ENCODE results near the gene CDC27.

CDC27 gene

GRCh38 chr17:47096343-47096742 is 92.8 kb downstream of the CDC27 start:
- Histone ChIP-seq H4K20me1 (ENCODE audit: insufficient read depth, low read length, poor library complexity, severe bottlenecking) (no peaks in the 10 kb centered on the region), H3K36me3 (ENCODE audit: insufficient read depth, low read length) (no peaks in the 10 kb centered on the region), H3F3A (ENCODE audit: low read depth) (no peaks in the 10 kb centered on the region), H3K9ac (ENCODE audit: low read depth, low read length, poor library complexity, severe bottlenecking) (no peak overlapping the region), H3K4me1 (ENCODE audit: insufficient read depth, low read length, poor library complexity, severe bottlenecking) (peaks cover 13% of the 10 kb centered on the region), H2AFZ (ENCODE audit: low read length) (no peak overlapping the region), H3K79me2 (ENCODE audit: insufficient read depth, low read length) (peaks cover 29% of the 10 kb centered on the region), H3K9me3 (ENCODE audit: insufficient read depth, low read depth, low read length) (no peaks in the 10 kb centered on the region), H3K4me3 (ENCODE audit: low read length, poor library complexity, severe bottlenecking) (no peak overlapping the region), H3K4me2 (ENCODE audit: low read depth, low read length, poor library complexity, severe bottlenecking) (peak overlapping the region; percentile 94), H3K27me3 (ENCODE audit: insufficient read depth, low read length, poor library complexity, severe bottlenecking) (no peaks in the 10 kb centered on the region), H3K9me2 (replicated peaks; ENCODE audit: low read depth, low read length) (no peaks in the 10 kb centered on the region)
- TF ChIP-seq EZH2phosphoT487 (IDR thresholded peaks at IDR 0.05; ENCODE audit: borderline replicate concordance) (no peak), CTCF (conservative IDR thresholded peaks at IDR 0.05; ENCODE audit: low read length) (no peak)

- Histone ChIP-seq H3K36me3 (ENCODE audit: insufficient read depth, low read length) (no peaks in the 10 kb centered on the region), H3K79me2 (ENCODE audit: insufficient read depth, low read length) (peaks cover 29% of the 10 kb centered on the region), H3K27me3 (ENCODE audit: insufficient read depth, low read length, poor library complexity, severe bottlenecking) (no peaks in the 10 kb centered on the region), H3K4me3 (ENCODE audit: low read length, poor library complexity, severe bottlenecking) (no peak overlapping the region), H3F3A (ENCODE audit: low read depth) (no peaks in the 10 kb centered on the region), H3K9me3 (ENCODE audit: insufficient read depth, low read depth, low read length) (no peaks in the 10 kb centered on the region), H3K9me2 (replicated peaks; ENCODE audit: low read depth, low read length) (no peaks in the 10 kb centered on the region), H3K4me2 (ENCODE audit: low read depth, low read length, poor library complexity, severe bottlenecking) (no peak overlapping the region), H4K20me1 (ENCODE audit: insufficient read depth, low read length, poor library complexity, severe bottlenecking) (no peaks in the 10 kb centered on the region), H3K9ac (ENCODE audit: low read depth, low read length, poor library complexity, severe bottlenecking) (no peak overlapping the region), H3K4me1 (ENCODE audit: insufficient read depth, low read length, poor library complexity, severe bottlenecking) (peaks cover 9% of the 10 kb centered on the region), H2AFZ (ENCODE audit: low read length) (no peak overlapping the region)
- no peak for TF ChIP-seq CTCF (conservative IDR thresholded peaks at IDR 0.05; ENCODE audit: low read length)
- TF ChIP-seq EZH2phosphoT487 (IDR thresholded peaks at IDR 0.05; ENCODE audit: borderline replicate concordance): no peak
Observed at GRCh38 chr17:47095268-47095667, 93.8 kb downstream of the CDC27 start.

- no peak for TF ChIP-seq CTCF (conservative IDR thresholded peaks at IDR 0.05; ENCODE audit: low read length)
- no peak for TF ChIP-seq EZH2phosphoT487 (IDR thresholded peaks at IDR 0.05; ENCODE audit: borderline replicate concordance)
- Histone ChIP-seq H4K20me1 (ENCODE audit: insufficient read depth, low read length, poor library complexity, severe bottlenecking) (no peaks in the 10 kb centered on the region), H3K9ac (ENCODE audit: low read depth, low read length, poor library complexity, severe bottlenecking) (no peak overlapping the region), H3K36me3 (ENCODE audit: insufficient read depth, low read length) (no peaks in the 10 kb centered on the region), H3K4me2 (ENCODE audit: low read depth, low read length, poor library complexity, severe bottlenecking) (no peak overlapping the region), H3K4me1 (ENCODE audit: insufficient read depth, low read length, poor library complexity, severe bottlenecking) (no peaks in the 10 kb centered on the region), H3K9me2 (replicated peaks; ENCODE audit: low read depth, low read length) (no peaks in the 10 kb centered on the region), H3F3A (ENCODE audit: low read depth) (no peaks in the 10 kb centered on the region), H2AFZ (ENCODE audit: low read length) (no peak overlapping the region), H3K9me3 (ENCODE audit: insufficient read depth, low read depth, low read length) (no peaks in the 10 kb centered on the region), H3K4me3 (ENCODE audit: low read length, poor library complexity, severe bottlenecking) (no peak overlapping the region), H3K27me3 (ENCODE audit: insufficient read depth, low read length, poor library complexity, severe bottlenecking) (no peaks in the 10 kb centered on the region), H3K79me2 (ENCODE audit: insufficient read depth, low read length) (peaks cover 23% of the 10 kb centered on the region)
Observed at GRCh38 chr17:47087093-47087492, 102.0 kb downstream of the CDC27 start.

Data from Loucy (cell line).